Measurements from ENCODE around the gene CEP63.

DNA sequence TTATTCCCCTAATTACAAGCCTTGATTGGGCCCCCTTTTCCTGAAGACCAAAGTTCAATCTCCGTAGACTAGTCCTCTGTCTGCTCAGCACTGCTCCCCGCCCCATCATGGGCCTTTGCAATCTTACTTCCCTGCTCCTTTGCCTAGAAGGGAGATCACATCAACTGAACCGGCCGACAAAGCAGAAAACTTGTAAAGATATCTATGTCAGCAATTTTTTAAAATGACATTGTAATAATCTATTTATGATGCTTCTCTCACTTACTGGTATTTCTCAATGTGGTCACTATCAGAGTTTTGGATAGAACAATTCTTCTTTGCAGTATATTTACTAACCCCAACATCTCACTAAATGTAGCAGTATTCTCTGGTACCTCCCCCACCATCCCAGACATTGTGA is 17.3 kb upstream of the CEP63 start:
- no peak for TF ChIP-seq NFE2L1 (tag; IDR thresholded peaks at IDR 0.05; ENCODE audit: borderline replicate concordance, low read depth)
- no peak for TF ChIP-seq FOXK2 (conservative IDR thresholded peaks at IDR 0.05 in 1 of 2, IDR thresholded peaks at IDR 0.05 in 1 of 2; ENCODE audit: low read depth in 2 of 2)
- no peak for TF ChIP-seq SRF (CRISPR knock-in tag; IDR thresholded peaks at IDR 0.05)
- TF ChIP-seq U2AF2 (optimal IDR thresholded peaks at IDR 0.05; ENCODE audit: low read depth, low read length): no peak
- no peak for TF ChIP-seq CHCHD3 (CRISPR knock-in tag; IDR thresholded peaks at IDR 0.05)
- no peak for TF ChIP-seq HCFC1 (IDR thresholded peaks at IDR 0.05; ENCODE audit: low read depth, low read length)
- TF ChIP-seq TAF1 (IDR thresholded peaks at IDR 0.05; ENCODE audit: control insufficient read depth, extremely low read depth, insufficient read depth, low read length, severe bottlenecking): no peak
- no peak for TF ChIP-seq XRCC3 (IDR thresholded peaks at IDR 0.05)
- TF ChIP-seq KAT7 (CRISPR knock-in tag; IDR thresholded peaks at IDR 0.05; ENCODE audit: borderline replicate concordance): no peak
- no peak for TF ChIP-seq HOXB6 (CRISPR knock-in tag; IDR thresholded peaks at IDR 0.05; ENCODE audit: borderline replicate concordance)
